AG09319 (cell line): ENCODE data around the gene SLC47A2.

Experiments
- DNase-seq: peaks from one replicate; pipeline ENCODE4 v3.0.0-alpha.2; 2010; ENCODE audit warnings: low read depth; ENCODE audit errors: extremely low read depth
- CTCF ChIP-seq: IDR thresholded peaks from 2 replicates; pipeline ENCODE4 v1.5.1; 2011; ENCODE audit warnings: low read depth, mild to moderate bottlenecking, inconsistent platforms, low read length, moderate library complexity

SLC47A2 gene

GRCh38 chr17:19752216-19753050 is 36.0 kb upstream of the SLC47A2 start:
- TF ChIP-seq CTCF, result no peak
- DNase-seq, result no peak

GRCh38 chr17:19750835-19751234 is 34.5 kb upstream of the SLC47A2 start:
- TF ChIP-seq CTCF, result no peak
- DNase-seq, result no peak

GRCh38 chr17:19750020-19750572 is 33.7 kb upstream of the SLC47A2 start:
- no peak for TF ChIP-seq CTCF
- no peak for DNase-seq

GRCh38 chr17:19748807-19749193 is 32.4 kb upstream of the SLC47A2 start:
- DNase-seq, result no peak
- no peak for TF ChIP-seq CTCF

GRCh38 chr17:19747829-19748806 is 31.7 kb upstream of the SLC47A2 start, which contains the start of gene ALDH3A1:
Gene ALDH3A1 (minus strand): TSS chr17:19748298. CDS start chr17:19745129, 3,169 bp downstream.
- TF ChIP-seq CTCF, result no peak
- DNase-seq, result peak; percentile 38

- TF ChIP-seq CTCF, result no peak
- DNase-seq, result no peak
These were observed 30.9 kb upstream of the SLC47A2 start for GRCh38 chr17:19747159-19747719.
